GM12892 (cell line): ENCODE results near the gene LSM3. TPM values are rescaled to one million over a fixed set of nuclear protein-coding genes. Genes with fewer than 3 reads are reported as not detected.
A peak's percentile ranks its signal among the peaks of the same experiment; 100 is the strongest.

Experiments
- DNase-seq: peaks from one replicate; pipeline ENCODE4 v3.0.0; 2011; ENCODE audit not compliant: insufficient read length
- FAIRE-seq: peaks from 2 replicates; lab custom pipeline; 2011; peaks lifted over from hg19 to GRCh38; lab: Jason Lieb, UNC
- POLR2A ChIP-seq: IDR thresholded peaks from 2 replicates; pipeline ENCODE4 v1.6.1; 2011; ENCODE audit warnings: low read depth, low read length, control low read depth
- POLR2AphosphoS5 ChIP-seq: IDR thresholded peaks from 2 replicates; pipeline ENCODE4 v1.6.1; 2011; ENCODE audit warnings: low read depth, low read length, control low read depth
- TAF1 ChIP-seq: IDR thresholded peaks from 2 replicates; pipeline ENCODE4 v1.6.1; 2011; ENCODE audit warnings: low read depth, mild to moderate bottlenecking, control low read depth, low read length, borderline replicate concordance
- polyA plus RNA-seq: library from polyadenylated mRNA; unstranded; fragments of >200 nt; gene quantifications from one replicate; pipeline ENCODE4 v1.2.1, GENCODE V29; 2012; ENCODE audit warnings: missing spikeins, inconsistent platforms; ENCODE audit not compliant: missing spikeins

Gene LSM3
- polyA plus RNA-seq: 24.0 TPM

- peak; percentile 75 for DNase-seq
- TF ChIP-seq POLR2A (peak; percentile 96), TAF1 (peak; percentile 68), POLR2AphosphoS5 (peak; percentile 93)
- FAIRE-seq: peak; percentile 99
These were observed at the start of gene LSM3, which contains the start of gene XPC for GRCh38 chr3:14178247-14179113. Gene LSM3, plus strand, starts transcription at chr3:14178817. Its CDS starts 44 bp downstream, at chr3:14178861. Gene XPC, minus strand, starts transcription at chr3:14178601. Its CDS starts 33 bp downstream, at chr3:14178568.

GRCh38 chr3:14129296-14129695 lies 49.3 kb upstream of the LSM3 start:
- FAIRE-seq (no peak), DNase-seq (no peak)
- no peak for TF ChIP-seq POLR2A
- TF ChIP-seq TAF1: no peak
- TF ChIP-seq POLR2AphosphoS5: no peak

DNA sequence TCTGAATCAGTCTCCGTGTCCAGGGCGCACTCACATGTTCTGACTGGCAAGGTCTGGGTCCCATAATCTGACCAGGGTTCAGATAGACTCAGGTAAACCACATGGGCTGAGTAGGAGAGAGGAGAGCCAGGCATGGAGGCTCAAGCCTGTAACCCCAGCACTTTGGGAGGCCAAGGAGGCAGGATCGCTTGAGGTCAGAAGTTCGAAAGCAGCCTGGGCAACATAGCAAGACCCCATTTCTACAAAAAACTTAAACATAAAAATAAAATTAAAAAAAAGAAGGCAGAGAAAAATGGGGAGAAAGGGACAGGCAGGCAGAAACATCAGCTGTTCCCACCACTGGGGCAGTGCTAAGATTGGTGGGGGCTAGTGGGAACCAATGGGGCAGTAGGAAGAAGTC lies 48.4 kb upstream of the LSM3 start:
- FAIRE-seq (no peak), DNase-seq (no peak)
- TF ChIP-seq POLR2A: no peak

DNA sequence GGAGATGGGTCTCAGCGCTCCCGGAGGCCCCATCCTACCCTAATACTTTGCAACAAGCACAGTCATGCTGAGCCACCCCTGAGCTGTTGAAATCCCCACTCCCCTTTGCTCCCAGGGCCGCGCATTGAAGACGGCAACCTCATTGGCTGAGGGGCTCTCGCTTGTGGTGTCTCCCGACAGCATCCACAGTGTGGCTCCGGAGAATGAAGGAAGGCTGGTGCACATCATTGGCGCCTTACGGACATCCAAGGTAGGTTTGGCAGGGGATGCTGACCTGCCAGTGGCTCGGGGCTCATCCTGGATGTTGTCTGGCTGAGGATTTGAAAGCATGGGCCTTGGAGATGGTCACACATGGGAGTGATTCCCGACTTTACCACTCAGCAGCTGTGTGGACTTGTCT lies 47.9 kb upstream of the LSM3 start:
- DNase-seq: no peak
- TF ChIP-seq POLR2AphosphoS5 (no peak), POLR2A (no peak), TAF1 (no peak)
- no peak for FAIRE-seq

- no peak for DNase-seq
- TF ChIP-seq POLR2A: no peak
- no peak for TF ChIP-seq POLR2AphosphoS5
- TF ChIP-seq TAF1: no peak
- no peak for FAIRE-seq
These were observed 47.5 kb upstream of the LSM3 start for GRCh38 chr3:14131134-14131533.

GRCh38 chr3:14132120-14132519 lies 46.5 kb upstream of the LSM3 start:
- FAIRE-seq (no peak), DNase-seq (no peak)
- TF ChIP-seq POLR2AphosphoS5 (no peak), TAF1 (no peak), POLR2A (no peak)

GRCh38 chr3:14132689-14133088 lies 45.9 kb upstream of the LSM3 start:
- FAIRE-seq (no peak), DNase-seq (no peak)
- TF ChIP-seq POLR2A: no peak
- TF ChIP-seq POLR2AphosphoS5: no peak
- no peak for TF ChIP-seq TAF1

DNA sequence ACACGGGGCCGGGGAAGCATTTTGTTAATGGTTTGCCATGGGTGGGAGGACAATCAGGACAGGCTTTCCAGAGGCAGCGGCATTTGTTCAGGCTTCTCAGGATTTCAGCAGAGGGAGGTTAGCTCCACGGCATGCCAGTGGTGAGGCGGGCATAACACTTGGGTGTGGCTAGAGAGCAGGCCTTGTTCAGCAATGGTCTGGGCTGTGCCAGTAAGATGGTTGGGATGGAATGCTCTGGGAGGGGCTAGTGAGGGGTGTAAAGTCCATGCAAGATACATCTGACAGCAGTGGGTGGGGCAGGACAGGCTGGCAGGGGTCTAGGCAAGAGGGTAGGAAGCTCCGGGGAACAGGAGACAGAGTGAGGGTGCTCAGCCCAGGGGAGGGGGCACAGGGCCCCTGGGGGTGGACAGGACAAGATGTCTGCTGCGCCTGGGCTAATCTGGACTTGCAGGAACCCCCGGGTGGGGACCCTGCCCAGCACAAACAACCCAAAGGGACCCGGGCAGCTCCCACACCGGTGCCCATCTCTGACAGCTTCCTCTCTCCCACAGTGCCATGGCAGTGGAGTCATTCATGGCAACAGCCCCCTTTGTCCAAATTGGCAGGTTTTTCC lies 45.3 kb upstream of the LSM3 start:
- TF ChIP-seq TAF1 (no peak), POLR2AphosphoS5 (no peak), POLR2A (no peak)
- FAIRE-seq (no peak), DNase-seq (no peak)

- TF ChIP-seq POLR2AphosphoS5 (no peak), TAF1 (no peak), POLR2A (no peak)
- DNase-seq (no peak), FAIRE-seq (no peak)
These were observed 44.7 kb upstream of the LSM3 start for GRCh38 chr3:14133876-14134275.

DNA sequence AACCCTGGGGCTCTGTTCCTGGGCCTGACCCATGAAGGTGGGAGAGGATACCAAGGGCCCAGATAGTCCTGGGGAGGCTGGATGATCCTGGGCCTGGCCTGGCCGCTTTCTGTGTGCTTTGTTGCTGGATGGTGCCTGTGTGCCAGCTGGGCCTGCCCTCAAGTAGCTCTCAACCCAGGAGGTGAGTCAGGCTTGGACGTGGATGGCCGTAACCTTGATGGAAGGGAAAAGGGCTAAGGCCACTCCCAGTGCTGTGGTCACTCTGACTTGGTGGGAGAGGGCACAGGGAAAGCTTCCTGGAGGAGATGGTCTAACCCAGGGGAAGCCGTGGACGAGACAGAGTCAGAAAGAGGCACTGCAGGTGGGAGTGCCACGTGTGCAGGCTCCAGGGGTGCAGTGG lies 44.3 kb upstream of the LSM3 start:
- DNase-seq (no peak), FAIRE-seq (no peak)
- TF ChIP-seq TAF1: no peak
- no peak for TF ChIP-seq POLR2AphosphoS5
- TF ChIP-seq POLR2A: no peak

DNA sequence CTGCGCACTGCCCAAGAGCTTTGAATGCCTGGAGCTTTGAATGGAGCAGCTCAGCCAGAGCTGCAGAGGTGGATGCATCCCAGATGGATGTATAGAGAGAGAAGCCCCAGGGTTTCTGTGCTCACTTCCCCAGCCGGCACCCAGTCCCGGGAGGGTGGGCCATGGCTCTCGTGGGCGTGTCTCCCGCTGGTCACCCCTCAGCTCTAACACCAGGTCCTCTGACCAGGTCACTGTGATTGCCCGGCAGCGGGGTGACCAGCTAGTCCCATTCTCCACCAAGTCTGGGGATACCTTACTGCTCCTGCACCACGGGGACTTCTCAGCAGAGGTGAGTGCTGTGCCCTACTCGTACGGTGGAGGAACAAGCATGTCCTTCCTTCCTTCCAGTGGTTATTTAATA lies 43.0 kb upstream of the LSM3 start:
- FAIRE-seq (no peak), DNase-seq (no peak)
- TF ChIP-seq POLR2A (no peak), TAF1 (no peak), POLR2AphosphoS5 (no peak)
